ENCODE data around the gene TCERG1L.

The TCERG1L gene

DNA sequence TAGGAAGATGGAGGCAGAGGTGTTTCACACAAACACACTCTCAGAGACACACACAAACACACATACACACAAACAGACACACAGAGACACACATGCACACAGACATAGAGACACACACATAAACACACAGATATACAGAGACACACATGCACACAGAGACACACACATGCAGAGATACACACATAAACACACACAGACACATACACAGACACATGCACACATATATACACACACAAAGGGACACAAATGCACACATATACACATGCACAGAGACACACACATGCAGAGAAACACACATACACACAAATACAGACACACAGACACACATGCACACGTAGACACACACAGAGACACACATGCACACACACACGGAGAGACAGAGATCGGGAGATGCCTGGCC, 163.3 kb downstream of the TCERG1L start:
- CTCF ChIA-PET, result no interaction called here
- TF ChIP-seq, protein P1, sequence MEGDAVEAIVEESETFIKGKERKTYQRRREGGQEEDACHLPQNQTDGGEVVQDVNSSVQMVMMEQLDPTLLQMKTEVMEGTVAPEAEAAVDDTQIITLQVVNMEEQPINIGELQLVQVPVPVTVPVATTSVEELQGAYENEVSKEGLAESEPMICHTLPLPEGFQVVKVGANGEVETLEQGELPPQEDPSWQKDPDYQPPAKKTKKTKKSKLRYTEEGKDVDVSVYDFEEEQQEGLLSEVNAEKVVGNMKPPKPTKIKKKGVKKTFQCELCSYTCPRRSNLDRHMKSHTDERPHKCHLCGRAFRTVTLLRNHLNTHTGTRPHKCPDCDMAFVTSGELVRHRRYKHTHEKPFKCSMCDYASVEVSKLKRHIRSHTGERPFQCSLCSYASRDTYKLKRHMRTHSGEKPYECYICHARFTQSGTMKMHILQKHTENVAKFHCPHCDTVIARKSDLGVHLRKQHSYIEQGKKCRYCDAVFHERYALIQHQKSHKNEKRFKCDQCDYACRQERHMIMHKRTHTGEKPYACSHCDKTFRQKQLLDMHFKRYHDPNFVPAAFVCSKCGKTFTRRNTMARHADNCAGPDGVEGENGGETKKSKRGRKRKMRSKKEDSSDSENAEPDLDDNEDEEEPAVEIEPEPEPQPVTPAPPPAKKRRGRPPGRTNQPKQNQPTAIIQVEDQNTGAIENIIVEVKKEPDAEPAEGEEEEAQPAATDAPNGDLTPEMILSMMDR (IDR thresholded peaks at IDR 0.05; ENCODE audit: control extremely low read depth, extremely low read depth, low read depth, missing control alignments), result no peak
- POLR2A ChIA-PET, result no interaction called here
- DNase-seq (ENCODE audit: extremely low spot score), result no peak

DNA sequence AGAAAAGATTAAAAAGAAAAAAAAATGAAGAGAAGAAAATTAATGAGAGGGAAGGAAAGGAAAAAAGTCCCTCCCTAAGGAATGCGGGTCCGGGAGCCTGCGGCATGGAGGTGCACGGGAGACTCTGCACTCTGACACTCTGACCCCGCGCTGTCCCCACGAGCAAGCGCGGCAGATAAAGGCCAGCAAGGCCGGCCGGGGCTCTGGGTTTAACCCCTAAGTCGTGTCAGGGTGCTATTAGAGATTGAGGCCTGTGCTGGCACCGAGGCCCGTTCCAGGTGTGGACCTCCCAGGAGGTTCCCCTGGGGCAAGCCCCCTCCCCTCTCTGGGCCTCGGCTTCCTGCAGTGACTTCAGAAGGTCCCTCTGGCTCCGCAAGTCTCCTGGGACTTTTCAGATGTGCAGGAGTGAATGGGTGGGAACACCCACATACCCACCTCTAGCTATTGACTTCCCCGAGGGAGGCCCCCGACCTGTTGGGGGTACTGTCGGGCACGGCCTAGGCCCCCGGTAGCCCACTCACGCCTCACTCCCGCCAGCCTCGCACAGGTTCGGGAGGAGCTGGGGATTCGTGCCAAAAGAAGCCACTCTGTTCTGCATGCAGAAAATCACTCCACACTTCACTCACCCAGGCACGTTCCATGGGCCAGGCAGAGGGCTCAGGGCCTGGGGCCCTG, 164.1 kb downstream of the TCERG1L start:
- ChIA-PET POLR2A (no interaction called here), CTCF (no interaction called here)
- TF ChIP-seq, protein P1 (IDR thresholded peaks at IDR 0.05; ENCODE audit: control extremely low read depth, extremely low read depth, low read depth, missing control alignments), result no peak

DNA sequence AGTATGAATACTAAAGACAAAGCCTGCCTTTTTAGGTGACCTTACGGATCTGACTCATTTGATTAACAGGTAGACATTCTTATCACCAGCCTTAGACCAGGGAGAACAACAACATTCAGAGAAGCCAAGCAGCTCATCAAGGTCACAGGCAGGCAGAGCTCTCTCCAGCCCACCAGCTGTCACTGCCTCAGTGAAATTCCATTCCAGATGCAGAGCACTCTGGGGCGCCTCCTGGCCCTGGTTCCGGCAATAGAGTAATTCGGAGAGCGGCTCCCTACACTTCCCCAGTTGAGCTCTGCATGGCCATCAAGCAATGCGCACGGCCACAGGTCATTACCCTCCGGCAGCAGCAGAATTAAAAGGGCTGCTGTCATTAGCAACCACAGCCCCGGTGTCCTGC, 164.7 kb downstream of the TCERG1L start:
- TF ChIP-seq, protein P1 (IDR thresholded peaks at IDR 0.05; ENCODE audit: control extremely low read depth, extremely low read depth, low read depth, missing control alignments), result no peak
- CTCF ChIA-PET, result no interaction called here
- POLR2A ChIA-PET, result no interaction called here
- no peak for DNase-seq (ENCODE audit: extremely low spot score)

More for the DNA sequence above, 164.1 kb downstream of the TCERG1L start:
- DNase-seq (ENCODE audit: extremely low spot score), result no peak

DNA sequence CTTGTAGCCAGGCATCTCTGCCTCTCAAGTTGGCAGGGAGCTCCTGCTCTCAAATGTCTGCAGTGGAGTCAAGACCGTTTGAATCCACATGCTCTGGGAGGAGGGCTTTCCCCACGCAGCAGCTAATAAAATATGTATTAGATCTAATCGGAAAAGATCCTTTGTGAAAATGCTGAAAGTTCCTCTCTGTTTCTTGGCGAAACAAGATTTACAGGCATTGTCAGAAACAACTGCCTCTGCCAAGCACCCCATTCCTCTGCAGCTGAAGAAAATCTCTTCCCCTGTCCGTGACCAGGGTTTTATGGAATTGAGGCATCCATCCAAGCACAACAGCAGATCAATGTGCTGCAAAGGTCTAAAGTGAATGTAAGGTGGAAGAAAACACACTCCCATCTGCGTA, 165.8 kb downstream of the TCERG1L start:
- CTCF ChIA-PET, result no interaction called here

DNA sequence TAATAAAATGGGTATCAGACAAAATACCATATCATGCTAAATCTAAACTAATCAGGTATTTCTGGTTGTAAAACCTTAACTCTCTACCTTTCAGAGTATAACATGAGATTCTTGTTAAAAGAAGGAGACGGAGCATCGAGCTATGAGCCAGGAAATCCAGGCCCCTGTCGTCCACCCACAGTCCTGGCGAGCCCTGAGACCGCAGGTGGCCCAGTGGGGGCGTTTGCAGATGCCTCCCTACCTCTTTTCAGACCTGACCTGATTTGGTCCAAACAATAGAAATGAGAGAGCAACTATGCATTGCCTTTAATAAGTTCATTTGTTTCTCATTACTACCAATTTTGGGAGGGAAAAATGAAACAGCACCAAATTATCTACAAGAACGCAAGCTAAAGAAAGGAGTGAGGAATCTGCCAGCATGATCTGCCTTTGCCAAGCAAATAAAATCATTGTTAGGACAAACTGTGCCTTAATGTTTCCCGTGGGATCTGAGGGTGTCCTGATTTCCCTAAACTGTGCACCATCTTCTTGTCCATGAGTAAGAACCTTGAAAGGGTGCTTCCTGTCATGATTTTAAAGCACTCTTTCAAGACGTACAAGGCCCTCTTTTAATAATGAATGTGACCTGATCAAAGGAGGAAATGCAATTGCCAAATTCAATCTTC, 166.7 kb downstream of the TCERG1L start:
- ChIA-PET POLR2A (no interaction called here), CTCF (no interaction called here)
- no peak for DNase-seq (ENCODE audit: extremely low spot score)
- TF ChIP-seq, protein P1 (IDR thresholded peaks at IDR 0.05; ENCODE audit: control extremely low read depth, extremely low read depth, low read depth, missing control alignments), result no peak

More for the DNA sequence above, 165.8 kb downstream of the TCERG1L start:
- TF ChIP-seq, protein P1 (IDR thresholded peaks at IDR 0.05; ENCODE audit: control extremely low read depth, extremely low read depth, low read depth, missing control alignments), result no peak
- POLR2A ChIA-PET, result no interaction called here
- DNase-seq (ENCODE audit: extremely low spot score), result no peak

DNA sequence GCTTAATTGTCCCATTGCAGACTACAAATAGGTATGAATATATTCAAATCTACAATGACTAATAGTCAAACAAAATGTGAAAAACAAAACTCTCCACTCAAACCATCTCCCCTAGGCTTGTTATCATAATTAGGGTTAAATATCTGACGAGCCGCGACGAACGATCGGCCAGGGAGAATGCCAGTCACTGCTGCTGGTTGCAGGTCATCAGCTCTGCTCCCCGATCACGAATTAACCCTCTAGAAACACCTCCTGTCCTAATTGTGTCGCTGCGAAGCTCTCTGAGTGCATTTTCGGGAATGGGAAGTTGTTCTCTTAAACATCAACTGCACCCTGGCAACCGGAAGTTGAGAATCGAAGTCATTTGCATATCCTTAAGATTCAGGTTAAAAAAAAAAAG, 167.3 kb downstream of the TCERG1L start:
- no peak for DNase-seq (ENCODE audit: extremely low spot score)
- ChIA-PET POLR2A (no interaction called here), CTCF (no interaction called here)
- TF ChIP-seq, protein P1 (IDR thresholded peaks at IDR 0.05; ENCODE audit: control extremely low read depth, extremely low read depth, low read depth, missing control alignments), result no peak
